HUES64 (cell line): Measurements from ENCODE around the gene TPPP.
"Not testable (repeated sequence)": the region's sequence is repeated elsewhere in the genome, so short reads cannot be mapped to it uniquely, and the experiment has no call there.

Experiments used
- H3K27ac ChIP-seq: 2 replicates; pipeline ENCODE4 v1.7.0; 2013; ENCODE audit warnings: low read depth, low read length, inconsistent platforms
- H3K27me3 ChIP-seq: 2 replicates; pipeline ENCODE4 v1.6.1; 2013; ENCODE audit warnings: mild to moderate bottlenecking, low read length; ENCODE audit not compliant: insufficient read depth
- H3K36me3 ChIP-seq: 2 replicates; pipeline ENCODE4 v1.6.1; 2013; ENCODE audit warnings: mild to moderate bottlenecking, low read length; ENCODE audit not compliant: insufficient read depth
- H3K4me1 ChIP-seq: 2 replicates; pipeline ENCODE4 v1.6.1; 2013; ENCODE audit warnings: mild to moderate bottlenecking, low read length, moderate library complexity; ENCODE audit not compliant: insufficient read depth
- H3K4me3 ChIP-seq: 2 replicates; pipeline ENCODE4 v1.5.1; 2013; ENCODE audit warnings: mild to moderate bottlenecking, low read length, moderate library complexity
- H3K9ac ChIP-seq: 2 replicates; pipeline ENCODE4 v1.6.1; 2013; ENCODE audit warnings: mild to moderate bottlenecking, low read depth, low read length
- H3K9me3 ChIP-seq: 2 replicates; pipeline ENCODE4 v1.6.1; 2013; ENCODE audit warnings: low read depth, low read length; ENCODE audit not compliant: insufficient read depth
- WGBS: fragments of 150-250, 120-280 bp; methylation state at CpG from one replicate; pipeline ENCODE4 v1.1.7; 2013; ENCODE audit warnings: missing lambda C conversion rate; 5-methylcytosine and 5-hydroxymethylcytosine counted together

The TPPP gene

GRCh38 chr5:715636-716035 is 22.5 kb upstream of the TPPP start:
- H3K36me3 ChIP-seq, H3K9me3 ChIP-seq, H3K27me3 ChIP-seq, H3K4me3 ChIP-seq, H3K4me1 ChIP-seq, H3K9ac ChIP-seq, H3K27ac ChIP-seq: not testable (repeated sequence)
- WGBS, result 87% methylated on average over 3 of the region's 4 CpGs

- not testable (repeated sequence) for H3K27ac ChIP-seq, H3K27me3 ChIP-seq
These were observed 21.3 kb upstream of the TPPP start for GRCh38 chr5:714215-715118.

GRCh38 chr5:713686-714085 is 20.5 kb upstream of the TPPP start:
- not testable (repeated sequence) for H3K36me3 ChIP-seq, H3K9ac ChIP-seq, H3K9me3 ChIP-seq, H3K4me3 ChIP-seq, H3K27me3 ChIP-seq, H3K4me1 ChIP-seq, H3K27ac ChIP-seq
- WGBS, result 42% methylated on average over 2 of the region's 3 CpGs

More at GRCh38 chr5:714215-715118, 21.3 kb upstream of the TPPP start:
- H3K36me3 ChIP-seq, H3K4me3 ChIP-seq, H3K9ac ChIP-seq, H3K9me3 ChIP-seq, H3K4me1 ChIP-seq: not testable (repeated sequence)
- WGBS, result 100% methylated on average over 1 of the region's 8 CpGs

- not testable (repeated sequence) for H3K27ac ChIP-seq, H3K9ac ChIP-seq, H3K27me3 ChIP-seq, H3K4me3 ChIP-seq, H3K9me3 ChIP-seq, H3K36me3 ChIP-seq, H3K4me1 ChIP-seq
- WGBS, result 82% methylated on average over 1 of the region's 3 CpGs
These were observed 15.8 kb upstream of the TPPP start for GRCh38 chr5:708848-709517.

- not testable (repeated sequence) for H3K9ac ChIP-seq, H3K27ac ChIP-seq, H3K27me3 ChIP-seq, H3K4me1 ChIP-seq, H3K9me3 ChIP-seq, H3K4me3 ChIP-seq, H3K36me3 ChIP-seq
- WGBS, result 92% methylated on average over 4 of the region's 4 CpGs
These were observed 15.2 kb upstream of the TPPP start for GRCh38 chr5:708374-708773.

GRCh38 chr5:706127-706526 is 13.0 kb upstream of the TPPP start:
- not testable (repeated sequence) for H3K27me3 ChIP-seq, H3K9me3 ChIP-seq, H3K4me1 ChIP-seq, H3K9ac ChIP-seq, H3K4me3 ChIP-seq, H3K27ac ChIP-seq, H3K36me3 ChIP-seq
- WGBS, result 88% methylated on average over 7 of the region's 7 CpGs

GRCh38 chr5:696753-697702 is 3.9 kb upstream of the TPPP start:
- H3K36me3 ChIP-seq, H3K9me3 ChIP-seq, H3K4me3 ChIP-seq, H3K27ac ChIP-seq, H3K9ac ChIP-seq, H3K4me1 ChIP-seq: not testable (repeated sequence)
- 87% methylated on average over 12 of the region's 21 CpGs for WGBS
- peaks cover 23% of the 10 kb centered on the region for H3K27me3 ChIP-seq

GRCh38 chr5:696191-696590 is 3.0 kb upstream of the TPPP start:
- not testable (repeated sequence) for H3K9me3 ChIP-seq, H3K4me3 ChIP-seq
- peaks cover 26% of the 10 kb centered on the region for H3K27me3 ChIP-seq

GRCh38 chr5:695475-695874 is 2.3 kb upstream of the TPPP start:
- 83% methylated on average over 1 of the region's 13 CpGs for WGBS
- not testable (repeated sequence) for H3K9ac ChIP-seq, H3K27ac ChIP-seq, H3K4me1 ChIP-seq, H3K4me3 ChIP-seq, H3K9me3 ChIP-seq, H3K36me3 ChIP-seq
- H3K27me3 ChIP-seq, result peaks cover 26% of the 10 kb centered on the region

More at GRCh38 chr5:696191-696590, 3.0 kb upstream of the TPPP start:
- H3K9ac ChIP-seq, H3K27ac ChIP-seq, H3K4me1 ChIP-seq, H3K36me3 ChIP-seq: not testable (repeated sequence)
- WGBS, result 94% methylated on average over 3 of the region's 8 CpGs

GRCh38 chr5:694042-694431 is 885 bp upstream of the TPPP start:
- H3K9me3 ChIP-seq, H3K4me1 ChIP-seq, H3K9ac ChIP-seq, H3K36me3 ChIP-seq, H3K4me3 ChIP-seq, H3K27ac ChIP-seq: not testable (repeated sequence)
- WGBS, result 2% methylated on average over 11 of the region's 22 CpGs
- peaks cover 23% of the 10 kb centered on the region for H3K27me3 ChIP-seq

- 5% methylated on average over 38 of the region's 41 CpGs for WGBS
- Histone ChIP-seq H3K27me3 (peaks cover 21% of the 10 kb centered on the region), H3K4me3 (peak overlapping the region; percentile 38; the same call in 1 of the 2 replicates)
- not testable (repeated sequence) for H3K9me3 ChIP-seq, H3K36me3 ChIP-seq, H3K9ac ChIP-seq, H3K4me1 ChIP-seq, H3K27ac ChIP-seq
These were observed 567 bp downstream of the TPPP start for GRCh38 chr5:692529-693041.
